Lung (tissue), 12 donors: ENCODE results near the gene FRMD4A. TPM values are rescaled to one million over a fixed set of nuclear protein-coding genes. Genes with fewer than 3 reads are reported as not detected.

Experiments used
- ATAC-seq: fragments of 200-7000 bp; cut with Tn5 transposase; one replicate; pipeline ENCODE4 v1.9.1; 2020; ENCODE audit warnings: moderate number of reproducible peaks; ENCODE audit not compliant: insufficient read depth, low FRiP score
- DNase-seq, 3 donors: peaks; one replicate each; pipeline ENCODE4 v3.0.0-alpha.2; 2013 to 2017
- H3K27ac ChIP-seq, 2 donors: one replicate each; pipeline ENCODE4 v1.5.1; 2013; ENCODE audit warnings: mild to moderate bottlenecking in 2 of 2, moderate library complexity in 2 of 2, control low read depth in 1 of 2, inconsistent platforms in 1 of 2, low read depth in 1 of 2, low read length in 1 of 2
- H3K27me3 ChIP-seq, 3 donors: one replicate each; pipeline ENCODE4 v1.5.1; 2013; ENCODE audit warnings: low read length in 2 of 3; ENCODE audit not compliant: control insufficient read depth in 3 of 3, insufficient read depth in 3 of 3
- H3K36me3 ChIP-seq, 4 donors: one replicate each; pipeline ENCODE4 v1.5.1; 2013; ENCODE audit warnings: low read length in 4 of 4, mild to moderate bottlenecking in 1 of 4, moderate library complexity in 1 of 4; ENCODE audit not compliant: control insufficient read depth in 4 of 4, insufficient read depth in 4 of 4
- H3K4me1 ChIP-seq, 5 donors: one replicate each; pipeline ENCODE4 v1.5.1; 2013; ENCODE audit warnings: low read length in 5 of 5, mild to moderate bottlenecking in 2 of 5, moderate library complexity in 1 of 5; ENCODE audit not compliant: control insufficient read depth in 5 of 5, insufficient read depth in 5 of 5
- H3K4me3 ChIP-seq: one replicate; pipeline ENCODE4 v1.5.1; 2013; ENCODE audit warnings: mild to moderate bottlenecking, control low read depth, moderate library complexity
- H3K9ac ChIP-seq, 2 donors: one replicate each; pipeline ENCODE4 v1.5.1; 2013; ENCODE audit warnings: low read length in 2 of 2, control low read depth in 1 of 2; ENCODE audit not compliant: insufficient read depth in 1 of 2
- H3K9me3 ChIP-seq, 4 donors: one replicate each; pipeline ENCODE4 v1.5.1; 2013; ENCODE audit warnings: low read length in 3 of 4, mild to moderate bottlenecking in 1 of 4, moderate library complexity in 1 of 4; ENCODE audit not compliant: control insufficient read depth in 4 of 4, insufficient read depth in 3 of 4
- CTCF ChIP-seq: IDR thresholded peaks from 2 replicates; pipeline ENCODE4 v1.5.1; 2012; ENCODE audit warnings: mild to moderate bottlenecking; ENCODE audit errors: control extremely low read depth, extremely low read depth
- WGBS, 2 donors: extraction: QIAGEN DNeasy Blood & Tissue Kit; methylation state at CpG; one replicate each; pipeline ENCODE4 v1.1.7; 2013; 5-methylcytosine and 5-hydroxymethylcytosine counted together
- polyA plus RNA-seq, 2 donors: library from polyadenylated mRNA; stranded (reverse); fragments of 200-250 nt; gene quantifications; one replicate each; pipeline ENCODE4 v1.2.1, GENCODE V29; 2013
- total RNA-seq, 2 donors: library from RNA; depleted of rRNA in 1 of 2; stranded (reverse); fragments of >200 nt in 1 of 2; gene quantifications; one replicate each; pipeline ENCODE4 v1.2.1, GENCODE V29; 2014 to 2021
- donor health status: control.
- donor health status: control.
- donor health status: Bipolar disorder and iron deficiency.
- donor health status: healthy.
- donor health status: DM: yes; HTN: yes; CAD: no.

FRMD4A gene
- total and polyA plus RNA-seq, 4 donors, result 12.0 to 64.5 (median 29.3) TPM

- peak in 1 of 3 donors; percentile 57 for DNase-seq
- no peaks in the 10 kb centered on the region for H3K9me3 ChIP-seq
- no peaks in the 10 kb centered on the region for H3K36me3 ChIP-seq
- peak; percentile 30 for ATAC-seq
- no peak overlapping the region for H3K4me3 ChIP-seq
- H3K4me1 ChIP-seq, result peaks cover 0 to 13% (median 11%) of the 10 kb centered on the region in 5 donors
- TF ChIP-seq CTCF, result no peak
- no peak overlapping the region for H3K9ac ChIP-seq
- 54 to 58% methylated on average over 11 of the region's 11 CpGs for WGBS, 2 donors
- H3K27me3 ChIP-seq, result no peaks in the 10 kb centered on the region
- H3K27ac ChIP-seq, result peak overlapping the region in 1 of 2 donors; percentile 20
Observed at GRCh38 chr10:14062528-14063260, 268.0 kb downstream of the FRMD4A start.

- WGBS, 2 donors, result 73 to 90% methylated on average over 2 of the region's 2 CpGs
- ATAC-seq, result no peak
- DNase-seq, result peak; percentile 40 to 83 (median 64)
- H3K9ac ChIP-seq, result no peak overlapping the region
- no peak overlapping the region for H3K27ac ChIP-seq
- no peaks in the 10 kb centered on the region for H3K9me3 ChIP-seq
- no peak for TF ChIP-seq CTCF
- H3K4me3 ChIP-seq, result no peak overlapping the region
- peaks cover 0 to 25% (median 11%) of the 10 kb centered on the region in 5 donors for H3K4me1 ChIP-seq
- H3K36me3 ChIP-seq, result no peaks in the 10 kb centered on the region
- no peaks in the 10 kb centered on the region for H3K27me3 ChIP-seq
Observed at GRCh38 chr10:14060320-14061070, 270.2 kb downstream of the FRMD4A start.

GRCh38 chr10:14056610-14057332 is 274.0 kb downstream of the FRMD4A start:
- no peaks in the 10 kb centered on the region for H3K27me3 ChIP-seq
- H3K4me1 ChIP-seq, result peaks cover 0 to 11% (median 0%) of the 10 kb centered on the region in 5 donors
- H3K9me3 ChIP-seq, result peaks cover 0 to 2% (median 0%) of the 10 kb centered on the region in 4 donors
- no peak for TF ChIP-seq CTCF
- no peak overlapping the region for H3K4me3 ChIP-seq
- peak; percentile 59 for ATAC-seq
- H3K36me3 ChIP-seq, result no peaks in the 10 kb centered on the region
- WGBS, 2 donors, result 66 to 78% methylated on average over 6 of the region's 6 CpGs
- H3K9ac ChIP-seq, result peak overlapping the region in 1 of 2 donors; percentile 38
- H3K27ac ChIP-seq, result peak overlapping the region in 1 of 2 donors; percentile 59
- DNase-seq, result peak; percentile 29 to 75 (median 73)
